ENCODE data around the gene GOPC.

GOPC gene

DNA sequence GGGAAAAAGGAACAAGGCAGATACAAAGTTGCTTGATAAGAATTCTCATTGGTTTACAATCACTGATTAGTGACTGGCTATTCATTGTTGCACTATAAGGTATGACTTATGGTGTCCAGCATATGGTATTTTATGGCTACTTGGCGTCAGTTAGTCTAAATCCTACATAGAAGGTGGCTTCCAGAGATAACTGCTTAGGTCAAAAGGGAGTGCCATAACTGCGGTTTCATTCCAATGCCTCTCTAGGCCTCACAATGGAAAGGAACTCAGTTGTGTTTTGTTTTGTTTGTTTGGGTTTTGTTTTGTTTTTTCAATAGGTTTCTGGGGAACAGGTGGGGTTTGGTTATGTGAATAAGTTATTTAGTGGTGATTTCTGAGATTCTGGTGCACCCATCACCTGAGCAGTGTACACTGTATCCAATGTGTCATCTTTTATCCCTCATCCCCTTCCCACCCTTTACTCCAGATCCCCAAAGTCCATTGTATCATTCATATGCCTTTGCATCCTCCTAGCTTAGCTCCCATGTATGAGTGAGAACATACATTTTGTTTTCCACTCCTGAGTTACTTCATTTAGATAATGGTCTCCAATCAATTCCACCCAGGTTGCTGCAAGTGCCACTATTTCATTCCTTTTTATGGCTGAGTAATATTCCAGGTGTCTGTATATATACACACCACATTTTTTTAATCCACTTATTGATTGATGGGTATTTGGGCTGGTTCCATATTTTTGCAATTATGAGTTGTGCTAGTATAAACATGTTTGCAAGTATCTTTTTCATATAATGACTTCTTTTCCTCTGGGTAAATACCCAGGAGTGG, 7.0 kb downstream of the GOPC start:
- no peak for DNase-seq

DNA sequence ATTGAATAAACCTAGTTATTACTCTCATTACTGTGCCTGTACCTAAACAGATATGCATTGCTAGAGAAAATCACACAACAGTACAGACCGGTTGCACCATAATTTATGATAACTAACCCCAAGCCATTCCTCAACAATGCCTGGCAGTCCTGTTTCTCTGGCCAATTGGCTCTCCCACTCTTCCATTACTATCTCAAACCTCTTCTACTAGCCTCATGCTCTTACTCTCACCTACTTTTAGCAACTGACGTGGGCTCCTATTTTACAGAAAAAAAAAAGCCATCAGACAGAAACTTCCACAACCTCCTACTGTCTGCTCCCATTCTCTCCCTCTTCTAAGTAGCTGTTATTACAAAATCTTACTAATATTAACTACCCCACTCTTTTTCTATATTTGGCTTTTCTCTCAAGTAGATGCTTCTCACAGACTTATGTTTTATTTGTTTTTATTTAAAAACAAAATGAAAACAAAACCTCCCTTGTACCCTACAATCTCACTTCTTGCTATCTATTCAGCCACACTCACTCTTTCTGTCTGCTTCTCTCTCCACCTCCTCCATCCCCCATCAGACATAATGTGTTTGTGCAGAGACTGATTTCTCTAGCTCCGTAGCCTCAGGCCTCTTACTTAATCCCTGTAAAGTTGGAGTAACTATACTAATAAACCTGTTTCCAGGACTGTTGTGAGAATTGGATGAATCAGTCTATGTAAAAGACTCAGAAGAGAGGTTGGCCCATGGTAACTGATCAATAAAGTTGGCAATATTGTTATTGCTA, 9.1 kb downstream of the GOPC start:
- no peak for DNase-seq

DNA sequence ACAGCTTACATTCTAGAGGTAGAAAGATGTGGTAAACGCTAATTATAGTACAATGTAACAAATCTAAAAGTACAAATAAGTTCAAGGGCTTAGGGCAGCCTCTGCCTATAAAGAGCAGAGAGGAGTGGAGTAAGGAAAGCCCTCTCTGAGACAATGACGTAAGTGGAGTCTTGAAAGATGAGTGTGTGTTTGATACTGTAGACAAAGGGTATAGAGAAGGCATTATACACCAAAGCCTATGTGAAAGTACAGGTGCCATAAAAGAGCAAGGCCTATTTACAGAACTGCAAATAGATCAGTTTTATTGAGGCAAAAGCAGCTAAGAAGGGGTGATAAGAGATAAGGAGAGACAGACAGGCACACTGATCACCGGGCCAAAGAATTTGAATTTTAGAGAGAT, 10.9 kb downstream of the GOPC start:
- DNase-seq: no peak

DNA sequence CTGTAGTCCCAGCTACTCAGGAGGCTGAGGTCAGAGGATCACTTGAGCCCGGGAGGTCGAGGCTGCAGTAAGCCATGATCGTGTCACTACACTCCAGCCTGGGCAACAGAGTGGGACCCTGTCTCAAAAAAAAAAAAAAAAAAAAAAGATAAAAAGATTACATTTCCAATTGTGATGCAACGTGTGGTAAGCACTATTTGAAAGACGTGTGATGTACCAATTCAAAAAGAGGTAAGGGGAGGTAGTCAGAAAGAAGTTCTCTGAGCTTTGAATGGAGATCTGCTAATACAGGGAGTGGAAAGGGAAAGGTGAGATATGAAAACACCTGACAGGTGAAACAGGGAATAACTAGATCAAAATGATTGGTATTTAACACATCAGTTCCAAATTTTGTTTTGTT, 11.9 kb downstream of the GOPC start:
- no peak for DNase-seq

DNA sequence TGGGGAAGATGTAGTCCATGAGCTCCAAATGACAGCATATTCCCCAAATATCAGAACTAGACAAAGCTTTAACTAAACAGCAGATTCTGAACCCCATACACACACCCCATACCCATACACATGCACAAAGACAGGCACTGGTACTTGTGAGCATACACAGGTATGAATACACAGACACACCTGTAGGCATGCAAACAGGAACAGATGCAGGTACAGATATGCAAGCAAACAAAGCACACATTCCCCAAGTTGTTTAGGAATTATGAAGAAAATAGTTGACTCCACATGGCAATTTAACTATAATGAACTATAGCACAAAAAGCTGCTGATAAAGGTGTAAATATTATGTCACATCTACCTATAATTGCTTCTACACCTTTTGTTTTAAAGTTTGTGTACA, 16.7 kb downstream of the GOPC start:
- no peak for DNase-seq

DNA sequence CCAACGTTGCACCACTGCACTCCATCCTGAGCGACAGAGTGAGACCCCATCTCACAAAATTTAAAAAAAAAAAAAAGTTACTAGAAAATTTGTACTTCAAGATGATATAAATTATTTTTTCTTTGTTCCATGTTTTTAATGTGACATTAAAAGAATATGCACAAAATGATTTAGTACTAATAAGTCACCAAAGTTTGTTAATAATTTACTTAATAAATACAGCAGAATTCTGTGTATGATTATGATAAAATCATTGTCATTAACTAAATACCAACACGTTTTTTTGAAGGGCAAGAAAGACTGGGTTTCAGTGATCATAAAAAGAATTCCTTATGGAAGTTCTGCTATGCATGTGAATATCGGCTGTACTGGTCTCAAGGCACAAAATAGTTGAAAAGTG, 28.1 kb downstream of the GOPC start:
- no peak for DNase-seq

DNA sequence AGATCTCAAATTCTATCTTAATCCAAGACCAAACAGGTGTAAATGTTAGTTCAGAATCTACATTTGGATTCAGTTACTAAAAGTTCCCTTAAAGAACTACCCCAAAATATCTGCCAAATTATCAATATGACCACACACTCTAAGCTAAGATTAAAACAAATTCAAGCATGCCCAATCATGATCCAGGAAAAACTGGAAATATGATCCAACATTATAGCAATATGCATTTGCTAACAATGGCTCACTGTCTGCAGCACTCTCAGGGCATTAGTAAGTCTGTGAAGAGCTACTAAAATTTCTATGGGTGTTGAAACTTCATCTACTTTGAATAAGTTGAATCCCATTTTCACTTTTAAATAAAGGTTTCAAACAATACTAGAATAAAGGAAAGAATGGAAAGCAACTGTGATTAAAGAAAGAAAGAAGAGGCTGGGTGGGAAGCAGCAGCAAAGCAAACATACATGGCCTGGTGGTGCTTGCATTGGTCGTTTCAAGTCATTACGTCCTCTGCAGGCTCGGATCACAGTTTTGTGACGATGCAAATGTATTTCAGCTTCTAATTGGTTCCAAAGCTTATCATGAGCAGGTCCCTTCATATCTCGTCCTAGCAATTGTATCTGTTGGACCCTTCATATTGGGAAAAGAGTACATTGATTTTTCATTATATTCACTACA, 29.2 kb downstream of the GOPC start:
- no peak for DNase-seq

DNA sequence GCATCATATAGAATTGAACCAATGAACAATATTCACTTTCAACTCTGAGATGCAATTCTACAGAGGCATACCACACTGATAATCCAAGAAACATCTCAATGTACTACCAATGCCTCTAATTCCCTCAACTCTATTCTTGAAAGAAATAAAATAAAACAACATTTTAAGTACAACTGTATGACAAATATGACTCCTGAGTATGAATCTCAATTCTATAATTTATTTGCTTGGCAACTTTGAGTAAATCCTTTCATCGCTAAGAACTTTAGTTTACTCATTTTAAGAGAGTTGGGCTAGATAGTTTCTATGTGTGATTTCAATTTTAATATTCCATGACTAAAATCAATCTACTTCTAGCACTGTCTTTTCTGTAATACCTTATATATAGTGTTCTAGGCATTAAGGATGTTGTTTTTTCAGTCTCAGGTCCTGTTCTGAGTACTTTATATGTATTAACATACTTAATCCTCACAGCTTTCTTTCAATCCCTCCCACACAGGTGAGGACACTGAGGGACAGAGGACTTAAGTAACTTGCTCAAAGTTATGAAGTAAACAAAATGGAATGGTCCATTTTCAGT, 33.4 kb downstream of the GOPC start:
- DNase-seq: no peak

DNA sequence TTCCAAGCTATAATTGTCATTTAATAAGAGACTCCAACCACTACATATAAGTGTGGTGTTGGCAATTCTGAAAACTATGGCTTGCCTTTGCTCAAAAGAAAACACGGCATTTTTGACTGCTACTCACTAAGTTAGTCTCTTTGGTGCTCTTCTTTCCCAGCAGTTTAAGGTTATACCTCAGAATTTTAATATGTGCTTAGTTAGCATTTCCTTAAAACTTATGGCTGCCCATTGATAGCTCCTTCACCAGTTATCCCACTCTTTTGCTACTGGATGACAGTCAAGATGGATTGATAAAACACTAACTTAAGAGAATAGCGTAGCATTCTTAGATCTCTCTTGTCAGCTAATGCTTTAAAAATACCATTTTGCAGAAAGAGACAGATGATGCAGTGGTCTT, 34.1 kb downstream of the GOPC start:
- DNase-seq: no peak

DNA sequence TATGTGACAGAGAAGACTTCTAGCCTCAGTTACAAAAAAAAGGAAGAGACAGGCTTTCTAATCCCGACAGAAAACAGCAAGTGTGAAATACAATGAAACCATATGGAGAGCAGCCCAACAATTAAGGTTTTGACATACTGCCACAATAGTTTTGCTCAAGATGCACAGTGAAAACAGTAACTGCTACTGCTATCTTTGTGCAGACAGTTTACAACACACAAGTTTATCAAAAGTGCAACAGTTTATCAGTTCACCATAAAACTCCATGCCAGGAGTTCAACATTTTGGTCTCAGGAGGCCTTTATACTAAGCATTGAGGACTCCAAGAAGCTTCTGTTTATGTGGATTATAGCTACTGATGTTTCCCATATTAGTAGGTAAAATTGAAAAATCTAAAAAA, 37.6 kb downstream of the GOPC start:
- DNase-seq: no peak

DNA sequence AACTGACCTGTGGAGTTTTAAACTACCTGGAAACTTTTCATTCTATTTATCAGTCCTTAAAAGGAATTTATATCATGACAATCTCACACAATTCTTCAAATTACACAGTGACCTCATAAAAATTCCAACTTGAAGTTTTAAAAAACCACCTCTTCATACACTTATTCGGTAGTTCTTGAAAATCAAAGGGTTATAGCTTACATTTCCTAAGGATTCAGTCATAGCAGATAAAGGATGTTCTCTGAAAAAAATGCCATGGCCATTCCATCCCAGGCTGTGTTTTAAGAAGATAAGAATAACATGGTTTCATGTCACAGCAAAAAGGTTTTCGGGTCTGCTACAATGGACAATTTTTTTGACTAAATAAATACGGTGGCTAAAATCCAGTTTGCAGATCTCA, 41.2 kb downstream of the GOPC start:
- no peak for DNase-seq

DNA sequence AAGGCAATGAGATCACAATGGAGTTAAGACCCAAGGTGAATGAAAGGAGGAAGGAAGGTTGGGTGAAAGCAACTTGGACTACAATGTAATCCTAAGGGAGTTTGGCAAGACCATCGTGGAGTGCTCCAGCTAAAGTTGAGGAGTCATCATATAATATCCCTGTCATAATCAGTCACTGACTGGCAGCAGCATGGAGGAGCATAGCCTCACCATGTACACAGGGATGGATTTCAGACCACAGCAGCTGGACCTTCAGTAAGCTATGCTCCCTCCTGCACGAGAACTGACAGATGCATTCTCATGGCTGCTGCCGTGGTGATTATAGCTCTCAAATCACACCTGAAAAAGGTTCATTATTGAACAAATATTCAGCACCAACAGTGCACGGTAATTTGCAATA, 43.0 kb downstream of the GOPC start:
- no peak for DNase-seq

DNA sequence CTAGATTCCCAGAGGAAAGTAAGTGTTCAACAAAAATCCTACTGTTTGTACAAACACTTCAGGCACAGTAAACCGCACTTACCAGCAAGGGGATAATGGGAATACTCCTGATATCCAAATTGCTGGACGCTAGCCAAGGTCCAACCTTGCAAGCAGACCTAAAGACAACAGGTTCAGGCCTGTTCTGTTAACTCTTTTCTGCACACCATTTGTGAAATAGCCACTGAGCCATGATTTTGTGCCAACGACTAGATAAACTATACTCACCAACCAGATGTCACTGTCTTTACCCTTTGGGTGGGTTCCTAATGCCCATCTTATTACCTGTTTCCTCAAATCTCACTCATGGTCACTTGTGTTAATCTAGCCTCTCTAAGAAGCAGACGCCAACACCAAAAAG, 43.5 kb downstream of the GOPC start:
- DNase-seq: no peak

DNA sequence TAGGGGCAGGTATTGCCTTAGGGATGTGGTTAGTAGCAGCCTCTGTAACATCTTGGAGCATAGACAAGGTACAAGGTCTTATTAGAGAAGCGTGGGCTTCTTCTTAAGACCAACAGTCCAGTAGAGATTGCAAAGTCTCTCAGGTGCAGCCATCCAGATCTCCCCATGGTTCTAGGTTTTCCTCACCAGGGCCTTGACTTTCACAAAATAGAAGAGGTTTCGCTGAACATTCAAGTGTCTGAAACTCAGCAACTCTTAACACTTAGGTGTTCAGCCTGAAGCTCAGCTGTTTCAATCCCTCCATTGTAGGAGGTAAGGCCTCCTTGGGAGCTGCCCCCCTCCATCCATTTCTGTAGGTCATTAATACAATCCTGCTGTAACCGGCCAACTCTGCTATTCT, 44.4 kb downstream of the GOPC start:
- no peak for DNase-seq

DNA sequence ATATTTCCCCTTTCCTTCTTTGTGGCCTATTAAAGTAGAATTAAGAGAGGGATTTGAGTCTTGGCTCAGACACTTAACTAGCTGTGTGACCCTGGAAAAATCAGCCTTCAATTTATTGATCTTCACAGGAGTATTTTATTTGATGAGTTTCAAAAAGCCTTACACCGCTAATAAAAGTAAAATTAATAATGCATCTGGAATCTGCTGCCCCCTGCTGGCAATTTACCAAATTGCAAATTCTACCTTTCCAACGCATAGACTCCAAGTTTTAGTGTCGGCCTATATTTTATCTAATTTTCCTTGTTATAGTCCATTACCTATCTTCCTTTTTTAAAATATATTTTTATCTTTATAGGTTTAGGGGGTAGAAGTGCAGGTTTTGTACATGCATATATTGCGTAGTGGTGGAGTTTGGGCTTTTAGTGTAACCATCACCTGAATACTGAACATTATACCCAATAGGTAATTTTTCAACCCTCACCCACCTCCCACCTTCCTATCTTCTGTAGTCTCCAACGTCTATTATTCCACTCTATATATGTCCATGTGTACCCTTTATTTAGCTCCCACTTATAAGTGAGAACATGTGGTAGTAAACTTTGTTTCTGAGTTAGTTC, 46.3 kb downstream of the GOPC start:
- DNase-seq: peak; percentile 56 to 62

DNA sequence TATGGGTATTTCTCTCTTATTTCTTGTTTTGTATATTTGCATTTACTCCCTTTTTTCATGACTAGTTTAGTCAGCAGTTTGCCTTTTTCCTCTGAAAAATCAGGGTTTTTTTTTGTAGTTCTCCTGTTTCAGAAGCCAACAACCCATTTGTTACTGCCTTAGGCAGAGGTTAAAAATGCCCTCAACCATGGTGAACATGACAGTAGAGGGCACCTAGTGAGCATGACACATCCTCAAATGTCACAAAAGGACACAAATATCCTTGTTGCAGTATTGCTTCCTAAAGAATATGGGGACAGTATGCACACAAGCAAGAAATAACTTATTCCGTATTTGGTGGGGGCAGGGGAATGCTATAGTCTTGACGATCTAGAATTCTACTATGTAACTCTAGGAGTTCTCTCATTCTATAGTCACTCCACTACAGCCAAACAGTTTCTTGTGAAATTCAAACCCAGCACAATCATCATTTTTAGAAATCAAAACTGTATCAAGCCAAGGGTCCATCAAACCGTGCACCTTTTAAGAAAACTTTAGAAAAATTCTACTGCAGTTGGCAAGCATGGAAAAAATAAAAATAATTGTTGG, 47.0 kb downstream of the GOPC start:
- no peak for DNase-seq

DNA sequence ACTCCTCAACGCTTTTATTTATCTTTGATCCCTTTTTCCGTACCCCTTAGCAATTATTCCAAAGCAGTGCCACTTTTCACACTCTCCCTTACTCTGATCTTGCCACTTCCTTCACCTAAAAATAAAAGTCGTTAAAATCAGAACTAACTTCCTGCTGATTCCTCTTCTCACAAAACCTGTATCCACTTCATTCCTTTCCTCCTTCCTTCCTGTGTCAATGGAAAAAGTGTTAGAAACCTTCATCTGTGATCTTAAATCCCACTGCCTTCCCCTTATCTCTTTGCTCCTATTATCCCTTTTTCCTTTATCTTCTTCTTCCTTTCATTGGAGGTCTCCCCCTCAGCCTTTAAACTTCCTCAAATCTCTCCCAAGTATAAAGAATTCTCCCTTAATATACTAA, 49.2 kb downstream of the GOPC start:
- DNase-seq: no peak

DNA sequence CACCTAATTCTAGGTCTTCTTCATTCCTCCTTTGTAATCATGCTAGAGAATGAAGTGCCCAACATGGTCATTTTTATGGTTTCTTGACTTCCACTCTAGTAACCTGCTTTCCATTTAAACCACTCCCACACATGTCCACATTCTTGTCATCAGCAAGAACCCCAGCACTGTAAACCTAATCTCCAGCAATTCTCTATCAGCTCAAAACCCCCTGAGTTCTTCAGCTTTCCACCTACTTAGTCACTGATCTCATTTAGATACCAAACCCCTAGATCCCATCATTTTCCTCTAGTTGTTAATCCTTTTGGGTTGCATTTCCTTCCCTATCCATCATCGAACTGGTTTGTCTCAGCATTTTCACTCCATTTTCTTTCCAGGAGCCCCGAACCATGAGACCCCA, 49.7 kb downstream of the GOPC start:
- no peak for DNase-seq

DNA sequence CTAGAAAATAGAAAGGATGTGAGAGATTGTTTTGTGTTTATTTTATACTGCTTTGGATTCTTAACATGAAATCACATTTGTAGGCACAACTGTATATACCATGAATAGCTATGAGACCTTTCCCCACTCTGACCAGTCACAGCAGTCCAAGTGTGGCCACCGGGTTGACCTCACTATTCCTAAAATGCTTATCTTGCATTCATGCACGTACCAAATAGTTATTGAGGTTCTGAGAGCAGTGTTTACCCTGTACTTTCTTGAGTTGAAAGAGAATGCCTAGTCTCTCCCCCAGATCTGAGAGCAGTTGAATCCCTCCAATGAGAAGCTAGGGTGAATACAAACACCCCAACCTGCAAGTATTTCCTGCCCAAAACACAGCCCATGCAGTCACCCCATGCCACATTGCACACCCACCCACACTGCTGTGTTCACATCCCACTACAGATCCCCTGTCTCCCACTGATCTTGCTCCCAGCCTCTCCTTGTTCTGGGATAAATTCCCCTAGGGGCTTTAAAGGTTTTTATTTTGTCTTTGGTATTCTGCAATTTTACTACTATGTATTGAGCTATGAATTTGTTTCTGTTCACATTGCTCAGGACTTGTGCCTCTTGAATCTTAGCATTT, 51.6 kb downstream of the GOPC start:
- no peak for DNase-seq

DNA sequence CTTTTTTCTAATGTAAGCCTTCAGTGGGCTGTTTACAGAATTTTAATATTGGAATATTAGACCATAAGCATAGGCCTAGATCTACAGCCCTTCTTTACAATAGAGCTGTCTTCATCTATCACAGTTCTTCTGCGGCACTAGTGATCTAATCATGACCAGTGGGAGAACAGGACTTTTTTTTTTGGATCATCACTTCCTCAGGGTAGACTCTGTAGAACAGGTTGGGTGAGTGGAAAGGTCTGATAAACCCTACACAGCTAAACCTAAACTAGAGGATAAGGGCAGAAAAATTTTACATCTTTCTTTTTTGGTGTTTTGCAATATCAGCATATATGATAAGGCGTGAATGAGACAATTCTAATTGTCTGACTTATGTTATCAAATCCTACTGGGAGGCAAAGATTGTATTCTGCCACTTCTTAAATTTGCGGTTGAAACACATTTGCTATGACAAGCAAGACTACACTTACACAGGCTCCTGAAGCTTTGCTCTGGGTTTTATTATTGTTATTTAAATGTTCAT, 52.2 kb downstream of the GOPC start:
- DNase-seq: no peak

DNA sequence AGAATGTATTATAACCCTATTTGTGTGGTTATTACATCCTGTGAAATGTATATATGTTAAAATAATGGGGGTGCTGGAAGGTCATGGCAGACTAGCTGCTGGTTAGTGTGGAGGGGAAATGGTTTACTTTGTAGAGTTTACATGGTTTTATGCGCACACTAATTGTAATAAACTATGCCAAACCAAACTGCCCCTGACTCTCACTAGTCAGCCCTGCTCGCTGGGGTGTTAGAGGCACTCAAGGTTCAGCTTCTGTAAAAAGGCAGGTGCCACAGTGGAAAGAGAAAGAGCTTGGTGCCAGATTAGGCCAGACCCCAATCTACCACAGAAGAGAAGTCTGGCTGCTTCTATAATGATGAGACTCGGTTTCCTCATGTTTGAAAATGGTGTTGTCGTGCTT, 52.7 kb downstream of the GOPC start:
- DNase-seq: no peak

DNA sequence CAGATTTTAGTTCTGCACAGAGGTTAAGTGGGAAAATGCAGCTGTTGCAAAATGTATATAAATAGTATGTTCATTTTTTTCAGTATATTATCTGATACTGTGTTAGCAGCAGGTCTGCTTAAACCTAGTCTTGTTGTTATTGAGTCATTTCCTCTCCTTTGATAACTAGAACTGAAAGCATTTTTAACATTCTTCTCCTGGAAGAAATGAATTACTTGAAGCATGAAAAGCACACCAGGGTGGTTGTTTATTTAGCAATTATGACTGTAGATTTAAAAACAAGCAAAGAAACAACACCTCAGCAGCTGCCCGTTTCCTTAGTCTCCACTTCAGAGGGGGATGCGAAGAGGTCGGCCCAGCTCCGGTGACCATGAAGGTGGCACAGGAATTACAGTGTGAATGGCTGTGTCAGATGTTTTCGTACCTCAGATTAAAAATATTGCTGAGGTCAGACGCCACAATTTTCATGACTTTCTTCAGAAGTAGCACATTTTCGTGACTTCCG, 53.5 kb downstream of the GOPC start:
- no peak for DNase-seq
